Keratinocyte (primary cell): ENCODE data around the gene CD109.

Source experiments
- EZH2 ChIP-seq: IDR thresholded peaks from one replicate; pipeline ENCODE4 v1.6.1; 2012; ENCODE audit warnings: inconsistent platforms, mild to moderate bottlenecking, low read length, moderate library complexity
- TF ChIP-seq, protein P1 (sequence below), 3 experiments: IDR thresholded peaks in 1 of 3; conservative IDR thresholded peaks in 1 of 3; optimal IDR thresholded peaks in 1 of 3; 2 replicates in 2 of 3; 3 replicates in 1 of 3; pipeline versions ENCODE3 to v1.5.1; 2011; ENCODE audit warnings: low read length in 3 of 3, mild to moderate bottlenecking in 3 of 3, moderate library complexity in 2 of 3, control low read depth in 1 of 3, inconsistent platforms in 1 of 3; ENCODE audit not compliant: insufficient read depth in 2 of 3; ENCODE audit errors: extremely low read depth in 1 of 3

DNA sequence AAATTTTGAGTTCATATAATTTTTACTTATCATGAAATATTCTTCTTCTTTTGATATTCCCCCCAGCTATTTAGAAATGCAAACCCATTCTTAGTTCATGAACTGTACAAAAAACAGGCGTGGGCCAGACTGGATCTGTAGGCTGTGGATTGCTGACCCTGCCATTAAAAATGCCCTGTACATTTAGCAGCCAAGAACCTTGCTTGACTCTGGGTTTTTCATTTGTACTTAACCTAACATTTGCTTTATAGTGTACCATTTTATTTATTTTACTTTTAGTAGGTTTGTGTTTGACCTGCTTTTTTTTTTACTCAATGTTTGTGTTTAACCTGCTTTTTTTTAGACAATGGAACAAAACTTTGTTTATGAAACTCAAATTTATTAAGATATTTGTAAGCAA, 14.9 kb downstream of the CD109 start:
- TF ChIP-seq, protein P1, sequence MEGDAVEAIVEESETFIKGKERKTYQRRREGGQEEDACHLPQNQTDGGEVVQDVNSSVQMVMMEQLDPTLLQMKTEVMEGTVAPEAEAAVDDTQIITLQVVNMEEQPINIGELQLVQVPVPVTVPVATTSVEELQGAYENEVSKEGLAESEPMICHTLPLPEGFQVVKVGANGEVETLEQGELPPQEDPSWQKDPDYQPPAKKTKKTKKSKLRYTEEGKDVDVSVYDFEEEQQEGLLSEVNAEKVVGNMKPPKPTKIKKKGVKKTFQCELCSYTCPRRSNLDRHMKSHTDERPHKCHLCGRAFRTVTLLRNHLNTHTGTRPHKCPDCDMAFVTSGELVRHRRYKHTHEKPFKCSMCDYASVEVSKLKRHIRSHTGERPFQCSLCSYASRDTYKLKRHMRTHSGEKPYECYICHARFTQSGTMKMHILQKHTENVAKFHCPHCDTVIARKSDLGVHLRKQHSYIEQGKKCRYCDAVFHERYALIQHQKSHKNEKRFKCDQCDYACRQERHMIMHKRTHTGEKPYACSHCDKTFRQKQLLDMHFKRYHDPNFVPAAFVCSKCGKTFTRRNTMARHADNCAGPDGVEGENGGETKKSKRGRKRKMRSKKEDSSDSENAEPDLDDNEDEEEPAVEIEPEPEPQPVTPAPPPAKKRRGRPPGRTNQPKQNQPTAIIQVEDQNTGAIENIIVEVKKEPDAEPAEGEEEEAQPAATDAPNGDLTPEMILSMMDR (optimal IDR thresholded peaks at IDR 0.05 in 1 of 3, IDR thresholded peaks at IDR 0.05 in 1 of 3, conservative IDR thresholded peaks at IDR 0.05 in 1 of 3; ENCODE audit: extremely low read depth in 1 of 3, insufficient read depth in 2 of 3, low read length in 3 of 3), result no peak
- no peak for TF ChIP-seq EZH2
